Natural killer cell (primary cell): ENCODE measurements around the gene ZNF587. TPM values are rescaled to one million over a fixed set of nuclear protein-coding genes. Genes with fewer than 3 reads are reported as not detected.
"Not testable (repeated sequence)": the region's sequence is repeated elsewhere in the genome, so short reads cannot be mapped to it uniquely, and the experiment has no call there.

Experiments
- ATAC-seq, 3 donors: fragments of 150-1000 bp in 2 of 3; fragments of 200-7000 bp in 1 of 3; cut with Tn5 transposase; 1 replicate in 1 of 3; 2 replicates in 2 of 3; pipeline ENCODE4 v1.10.0; 2021; ENCODE audit warnings: mild to moderate bottlenecking in 2 of 3, moderate library complexity in 2 of 3
- DNase-seq, 2 donors: peaks; one replicate each; pipeline versions ENCODE4 v3.0.0 to v3.0.0-alpha.2; 2013 to 2021; ENCODE audit warnings: mixed read lengths in 1 of 2
- H3K27ac ChIP-seq: one replicate; pipeline ENCODE4 v1.5.1; 2013; ENCODE audit warnings: mild to moderate bottlenecking, low read length
- H3K27me3 ChIP-seq: one replicate; pipeline ENCODE4 v1.6.1; 2013; ENCODE audit warnings: low read length; ENCODE audit not compliant: control insufficient read depth, insufficient read depth
- H3K36me3 ChIP-seq: one replicate; pipeline ENCODE4 v1.6.1; 2013; ENCODE audit warnings: low read length; ENCODE audit not compliant: control insufficient read depth, insufficient read depth
- H3K4me1 ChIP-seq: one replicate; pipeline ENCODE4 v1.6.1; 2013; ENCODE audit warnings: low read length; ENCODE audit not compliant: control insufficient read depth, insufficient read depth
- H3K4me3 ChIP-seq: one replicate; pipeline ENCODE4 v1.5.1; 2013; ENCODE audit warnings: low read length
- H3K9me3 ChIP-seq: one replicate; pipeline ENCODE4 v1.6.1; 2013; ENCODE audit warnings: low read length; ENCODE audit not compliant: control insufficient read depth, insufficient read depth
- H3K27ac Mint-ChIP-seq, 2 donors: one replicate each; pipeline ENCODE4 v1.8.0; 2022; ENCODE audit warnings: mild to moderate bottlenecking in 2 of 2, mixed read lengths in 2 of 2, moderate library complexity in 1 of 2
- H3K27me3 Mint-ChIP-seq, 2 donors: one replicate each; pipeline ENCODE4 v1.8.0; 2022; ENCODE audit warnings: low read depth in 2 of 2, mixed read lengths in 2 of 2
- H3K36me3 Mint-ChIP-seq: one replicate; pipeline ENCODE4 v1.8.0; 2022; ENCODE audit warnings: mixed read lengths
- H3K4me1 Mint-ChIP-seq, 2 donors: one replicate each; pipeline ENCODE4 v1.8.0; 2022; ENCODE audit warnings: mixed read lengths in 2 of 2
- H3K4me3 Mint-ChIP-seq: one replicate; pipeline ENCODE4 v1.8.0; 2022; ENCODE audit warnings: mild to moderate bottlenecking, moderate library complexity, mixed read lengths
- H3K9me3 Mint-ChIP-seq, 2 donors: one replicate each; pipeline ENCODE4 v1.8.0; 2022; ENCODE audit warnings: mixed read lengths in 2 of 2
- WGBS: methylation state at CpG from one replicate; pipeline ENCODE4 v1.1.7; 2013; ENCODE audit warnings: missing lambda C conversion rate; ENCODE audit not compliant: insufficient coverage; 5-methylcytosine and 5-hydroxymethylcytosine counted together
- intact Hi-C: fragments of 100-400 bp; cut with micrococcal nuclease; formaldehyde crosslinking; loops from one replicate; pipeline ENCODE4 v1.14.2; 2022
- total RNA-seq, 4 donors: library from RNA; stranded (reverse); fragments of 120-200 nt in 1 of 4; gene quantifications; one replicate each; pipeline versions ENCODE4 v1.2.3 to v1.2.4, GENCODE V29; 2013 to 2022
- TF ChIP-seq, protein P1 (sequence below): fragments of 200-600 bp; IDR thresholded peaks from one replicate; pipeline ENCODE4 v1.8.0; 2022; ENCODE audit warnings: antibody characterized with exemption

Gene ZNF587
- total RNA-seq, 3 donors from 2014 or later (not counting 1 experiment from before 2014, with no cell fraction given), result 54.9 to 58.9 (median 55.1) TPM

DNA sequence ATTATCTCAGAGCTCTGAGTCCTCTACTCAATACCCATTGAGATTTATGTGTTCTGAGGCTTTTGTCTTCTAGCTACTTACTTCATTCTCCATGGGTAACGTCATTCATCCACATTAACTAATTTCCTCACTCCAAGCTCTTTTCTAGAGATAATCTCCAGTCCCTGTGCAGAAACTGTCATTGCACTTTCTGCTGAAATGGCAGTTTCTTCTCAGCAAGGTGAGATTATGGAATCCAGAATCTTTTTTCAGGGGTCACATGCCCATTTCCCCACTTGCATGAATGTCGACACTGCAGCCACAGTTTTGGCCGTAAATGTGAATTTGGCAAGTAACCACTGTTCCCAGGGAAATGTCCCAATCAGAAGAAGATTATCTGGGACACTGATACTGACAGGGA is 12.7 kb downstream of the ZNF587 start:
- DNase-seq, H3K27me3 ChIP-seq, ATAC-seq, H3K4me3 Mint-ChIP-seq, H3K27ac Mint-ChIP-seq, H3K27ac ChIP-seq, H3K4me3 ChIP-seq, H3K9me3 Mint-ChIP-seq, H3K4me1 ChIP-seq, H3K27me3 Mint-ChIP-seq, H3K4me1 Mint-ChIP-seq, intact Hi-C loops: not testable (repeated sequence)
- H3K9me3 ChIP-seq, result peaks cover 28% of the 10 kb centered on the region
- peaks cover 28% of the 10 kb centered on the region for H3K36me3 Mint-ChIP-seq
- WGBS, result 76% methylated on average over 3 of the region's 3 CpGs
- peaks cover 42% of the 10 kb centered on the region for H3K36me3 ChIP-seq

DNA sequence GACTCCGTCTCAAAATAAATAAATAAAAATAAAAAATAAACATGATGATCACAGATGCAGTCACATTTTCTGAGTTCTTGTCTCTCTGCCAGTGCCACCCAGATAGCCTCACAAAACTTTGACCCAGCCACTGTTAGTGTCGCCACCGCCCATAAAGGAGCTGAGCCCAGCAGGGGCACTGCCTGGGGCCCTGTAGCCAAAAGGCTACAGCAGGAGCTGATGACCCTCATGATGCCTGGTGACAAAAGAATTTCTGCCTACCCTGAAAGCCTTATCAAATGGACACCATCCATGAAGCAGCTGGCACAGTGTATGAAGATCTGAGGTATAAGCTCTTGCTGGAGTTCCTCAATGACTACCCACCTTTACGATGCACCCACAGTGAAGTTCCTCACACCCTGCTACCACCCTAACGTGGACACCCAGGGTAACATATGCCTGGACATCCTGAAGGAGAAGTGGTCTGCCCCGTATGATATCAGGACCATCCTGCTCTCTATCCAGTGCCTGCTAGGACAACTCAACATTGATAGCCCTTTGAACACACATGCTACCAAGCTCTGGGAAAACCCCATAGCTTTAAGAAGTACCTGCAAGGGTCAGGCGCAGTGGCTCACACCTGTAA is 18.3 kb downstream of the ZNF587 start:
- H3K27me3 Mint-ChIP-seq, result no peaks in the 10 kb centered on the region
- DNase-seq, result no peak
- intact Hi-C loops, result no loop called here
- H3K4me3 Mint-ChIP-seq, result no peak overlapping the region
- no peaks in the 10 kb centered on the region for H3K27me3 ChIP-seq
- H3K27ac Mint-ChIP-seq, result no peak overlapping the region
- peaks cover 19% of the 10 kb centered on the region for H3K36me3 Mint-ChIP-seq
- H3K27ac ChIP-seq, result no peak overlapping the region
- H3K36me3 ChIP-seq, result peaks cover 21% of the 10 kb centered on the region
- no peaks in the 10 kb centered on the region for H3K4me1 ChIP-seq
- no peak for ATAC-seq
- no peak overlapping the region for H3K4me3 ChIP-seq
- peaks cover 2% of the 10 kb centered on the region in 2 donors for H3K9me3 Mint-ChIP-seq
- TF ChIP-seq, protein P1, sequence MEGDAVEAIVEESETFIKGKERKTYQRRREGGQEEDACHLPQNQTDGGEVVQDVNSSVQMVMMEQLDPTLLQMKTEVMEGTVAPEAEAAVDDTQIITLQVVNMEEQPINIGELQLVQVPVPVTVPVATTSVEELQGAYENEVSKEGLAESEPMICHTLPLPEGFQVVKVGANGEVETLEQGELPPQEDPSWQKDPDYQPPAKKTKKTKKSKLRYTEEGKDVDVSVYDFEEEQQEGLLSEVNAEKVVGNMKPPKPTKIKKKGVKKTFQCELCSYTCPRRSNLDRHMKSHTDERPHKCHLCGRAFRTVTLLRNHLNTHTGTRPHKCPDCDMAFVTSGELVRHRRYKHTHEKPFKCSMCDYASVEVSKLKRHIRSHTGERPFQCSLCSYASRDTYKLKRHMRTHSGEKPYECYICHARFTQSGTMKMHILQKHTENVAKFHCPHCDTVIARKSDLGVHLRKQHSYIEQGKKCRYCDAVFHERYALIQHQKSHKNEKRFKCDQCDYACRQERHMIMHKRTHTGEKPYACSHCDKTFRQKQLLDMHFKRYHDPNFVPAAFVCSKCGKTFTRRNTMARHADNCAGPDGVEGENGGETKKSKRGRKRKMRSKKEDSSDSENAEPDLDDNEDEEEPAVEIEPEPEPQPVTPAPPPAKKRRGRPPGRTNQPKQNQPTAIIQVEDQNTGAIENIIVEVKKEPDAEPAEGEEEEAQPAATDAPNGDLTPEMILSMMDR, result no peak
- peaks cover 59% of the 10 kb centered on the region for H3K9me3 ChIP-seq
- no peaks in the 10 kb centered on the region for H3K4me1 Mint-ChIP-seq
- WGBS, result over 99% methylated on average over 6 of the region's 7 CpGs

DNA sequence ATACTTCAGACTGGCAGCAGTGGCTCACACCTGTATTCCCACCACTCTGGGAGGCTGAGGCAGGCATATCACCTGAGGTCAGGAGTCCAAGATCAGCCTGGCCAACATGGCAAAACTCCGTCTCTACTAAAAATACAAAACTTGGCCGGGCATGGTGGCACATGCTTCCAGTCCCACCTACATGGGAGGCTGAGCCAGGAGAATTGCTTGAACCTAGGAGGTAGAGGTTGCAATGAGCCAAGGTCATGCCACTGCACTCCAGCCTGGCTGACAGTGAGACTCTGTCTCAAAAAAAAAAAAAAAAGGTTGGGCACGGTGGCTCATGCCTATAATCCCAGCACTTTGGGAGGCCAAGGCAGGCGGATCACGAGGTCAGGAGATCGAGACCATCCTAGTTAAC is 20.0 kb downstream of the ZNF587 start:
- Histone ChIP-seq H3K36me3 (peaks cover 16% of the 10 kb centered on the region), H3K9me3 (peaks cover 70% of the 10 kb centered on the region)
- H3K4me3 Mint-ChIP-seq, H3K27me3 Mint-ChIP-seq, H3K4me1 ChIP-seq, H3K9me3 Mint-ChIP-seq, DNase-seq, ATAC-seq, H3K27ac Mint-ChIP-seq, H3K27ac ChIP-seq, intact Hi-C loops, H3K4me1 Mint-ChIP-seq, H3K27me3 ChIP-seq, H3K4me3 ChIP-seq: not testable (repeated sequence)
- peaks cover 28% of the 10 kb centered on the region for H3K36me3 Mint-ChIP-seq
- 95% methylated on average over 5 of the region's 6 CpGs for WGBS

DNA sequence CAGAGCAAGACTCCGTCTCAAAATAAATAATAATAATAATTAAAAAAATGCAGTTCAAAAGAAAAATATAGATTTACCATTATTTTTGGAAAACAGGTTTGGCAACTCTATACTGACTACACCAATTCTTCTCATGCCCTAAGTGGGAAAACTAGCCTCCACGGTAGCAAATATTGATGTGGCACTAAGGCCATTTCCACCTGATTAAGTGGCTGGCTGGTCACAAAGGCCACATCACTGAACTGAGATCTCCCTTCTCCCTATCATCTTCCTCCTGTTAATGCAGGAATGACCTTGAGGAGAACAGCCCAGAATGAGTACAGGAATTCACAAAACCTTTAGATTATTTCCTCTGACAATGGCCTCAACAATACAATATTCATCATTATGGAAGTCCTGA is 20.6 kb downstream of the ZNF587 start:
- Mint-ChIP-seq H3K27me3 (no peaks in the 10 kb centered on the region), H3K27ac (no peak overlapping the region), H3K4me3 (no peak overlapping the region), H3K36me3 (peaks cover 24% of the 10 kb centered on the region), H3K9me3 (peaks cover 4% of the 10 kb centered on the region in 2 donors), H3K4me1 (no peaks in the 10 kb centered on the region)
- H3K27me3 ChIP-seq, result no peaks in the 10 kb centered on the region
- no peaks in the 10 kb centered on the region for H3K4me1 ChIP-seq
- intact Hi-C loops, result no loop called here
- no peak for ATAC-seq
- no peak overlapping the region for H3K4me3 ChIP-seq
- H3K9me3 ChIP-seq, result peaks cover 72% of the 10 kb centered on the region
- WGBS, result 100% methylated on average over 1 of the region's 2 CpGs
- H3K36me3 ChIP-seq, result peaks cover 13% of the 10 kb centered on the region
- no peak overlapping the region for H3K27ac ChIP-seq
- TF ChIP-seq, protein P1, result no peak
- no peak for DNase-seq
